Panc1 (cell line): ENCODE measurements around the gene TXK. TPM values are rescaled to one million over a fixed set of nuclear protein-coding genes. Genes with fewer than 3 reads are reported as not detected.

Experiments
- ATAC-seq: fragments of 200-7000 bp; cut with Tn5 transposase; 2 replicates; pipeline ENCODE4 v1.9.1; 2020; ENCODE audit warnings: mild to moderate bottlenecking, moderate library complexity
- BruUV-seq: library from RNA; stranded (reverse); fragments of 400-500 nt; replicated peaks from 2 replicates; lab custom pipeline; 2021; lab: Mats Ljungman, UMichigan
- CTCF ChIA-PET: fragments of 300-600 bp; sonication (Branson Sonifier 250); formaldehyde crosslinking; loops from one replicate; lab custom pipeline; 2022; ENCODE audit warnings: antibody characterized with exemption; lab: Charles Lee
- POLR2A ChIA-PET: fragments of 300-600 bp; sonication (Branson Sonifier 250); formaldehyde crosslinking; loops from one replicate; lab custom pipeline; 2022; ENCODE audit warnings: antibody characterized with exemption; lab: Charles Lee
- DNase-seq: peaks from one replicate; pipeline ENCODE4 v3.0.0-alpha.2; 2010; ENCODE audit warnings: low read depth, low spot score
- H3K27ac ChIP-seq: 2 replicates; pipeline ENCODE4 v1.5.1; 2011; ENCODE audit warnings: mild to moderate bottlenecking, low read length, inconsistent platforms
- H3K27me3 ChIP-seq: fragments of 200-500 bp; sonication (Bioruptor generic); 2 replicates; pipeline ENCODE4 v1.6.0; 2014; ENCODE audit warnings: low read length, inconsistent platforms; ENCODE audit not compliant: control insufficient read depth, insufficient read depth
- H3K36me3 ChIP-seq: fragments of 200-500 bp; sonication (Bioruptor generic); 2 replicates; pipeline ENCODE4 v1.5.1; 2014; ENCODE audit warnings: inconsistent platforms, mild to moderate bottlenecking, low read length, moderate library complexity; ENCODE audit not compliant: control insufficient read depth, insufficient read depth
- H3K4me1 ChIP-seq: 2 replicates; pipeline ENCODE4 v1.5.1; 2011; ENCODE audit warnings: inconsistent platforms, mild to moderate bottlenecking, low read length, moderate library complexity; ENCODE audit not compliant: control insufficient read depth, insufficient read depth
- H3K4me3 ChIP-seq, 2 experiments: 2 replicates each; pipeline ENCODE4 v1.5.1; 2011 to 2012; ENCODE audit warnings: low read depth in 2 of 2, low read length in 2 of 2, mild to moderate bottlenecking in 2 of 2, inconsistent platforms in 1 of 2, moderate library complexity in 1 of 2
- H3K9me3 ChIP-seq: fragments of 200-500 bp; sonication (Bioruptor generic); 2 replicates; pipeline ENCODE4 v1.5.1; 2014; ENCODE audit warnings: low read depth, mild to moderate bottlenecking, inconsistent platforms, low read length, moderate library complexity; ENCODE audit not compliant: control insufficient read depth, insufficient read depth
- CTCF ChIP-seq: fragments of 450-650 bp; IDR thresholded peaks from 2 replicates; pipeline ENCODE4 v1.5.1; 2017; ENCODE audit warnings: mild to moderate bottlenecking
- POLR2AphosphoS5 ChIP-seq: IDR thresholded peaks from 2 replicates; pipeline ENCODE4 v1.6.1; 2012; ENCODE audit warnings: mild to moderate bottlenecking, low read depth, low read length, moderate library complexity
- REST ChIP-seq, 2 experiments: IDR thresholded peaks; 2 replicates each; pipeline ENCODE4 v1.6.1; 2011 to 2012; ENCODE audit warnings: low read depth in 2 of 2, control low read depth in 1 of 2, low read length in 1 of 2, mild to moderate bottlenecking in 1 of 2, moderate library complexity in 1 of 2; ENCODE audit not compliant: insufficient read depth in 1 of 2
- SIN3A ChIP-seq: IDR thresholded peaks from 2 replicates; pipeline ENCODE4 v1.6.1; 2012; ENCODE audit warnings: low read depth, mild to moderate bottlenecking, low read length, moderate library complexity, borderline replicate concordance; ENCODE audit not compliant: insufficient read depth
- TCF7L2 ChIP-seq: IDR thresholded peaks from 2 replicates; pipeline ENCODE4 v1.6.1; 2011; ENCODE audit warnings: mild to moderate bottlenecking, low read depth, low read length, inconsistent platforms
- in situ Hi-C: cut with HindIII; loops from 2 replicates; pipeline ENCODE4 v1.10.0; 2016; ENCODE audit warnings: low sequenced_read_pairs, low pct_unique_long_range_greater_than_20kb
- intact Hi-C: fragments of 100-400 bp; cut with micrococcal nuclease; formaldehyde crosslinking; loops from one replicate; pipeline ENCODE4 v1.10.0; 2022; ENCODE audit not compliant: unreplicated experiment
- total RNA-seq: library from RNA; stranded (reverse); gene quantifications from one replicate; pipeline ENCODE4 v1.2.1, GENCODE V29; 2021; ENCODE audit not compliant: unreplicated experiment

TXK gene
- total RNA-seq, 1 experiment from 2014 or later, result 0.26 TPM

GRCh38 chr4:48121180-48121579 is 12.9 kb downstream of the TXK start:
- no TSS peak for BruUV-seq
- no peak for ATAC-seq
- no peak for DNase-seq
- TF ChIP-seq REST (IDR thresholded peaks at IDR 0.05; ENCODE audit: insufficient read depth in 1 of 2, low read depth in 2 of 2, low read length in 1 of 2) (no peak), TCF7L2 (no peak), SIN3A (no peak), POLR2AphosphoS5 (no peak), CTCF (no peak)
- H3K4me1 ChIP-seq, result no peaks in the 10 kb centered on the region
- H3K27me3 ChIP-seq, result no peaks in the 10 kb centered on the region
- ChIA-PET POLR2A (no interaction called here), CTCF (no interaction called here)
- H3K27ac ChIP-seq, result no peak overlapping the region
- no peaks in the 10 kb centered on the region for H3K36me3 ChIP-seq
- intact Hi-C loops (loop anchor here (10.0 kb wide), 1 partner anchor 374 kb away; the partner anchor contains the start of gene ZAR1), in situ Hi-C loops (no loop called here)
- no peaks in the 10 kb centered on the region for H3K9me3 ChIP-seq
- H3K4me3 ChIP-seq, result no peak overlapping the region

GRCh38 chr4:48120132-48120531 is 13.9 kb downstream of the TXK start:
- H3K4me3 ChIP-seq, result no peak overlapping the region
- H3K27me3 ChIP-seq, result no peaks in the 10 kb centered on the region
- no peak for ATAC-seq
- intact Hi-C loops (loop anchor here (10.0 kb wide), 1 partner anchor 375 kb away; the partner anchor contains the start of gene ZAR1), in situ Hi-C loops (no loop called here)
- no peaks in the 10 kb centered on the region for H3K9me3 ChIP-seq
- no peak overlapping the region for H3K27ac ChIP-seq
- no peak for DNase-seq
- no peak for TF ChIP-seq SIN3A
- TF ChIP-seq TCF7L2, result no peak
- TF ChIP-seq POLR2AphosphoS5, result no peak
- no peak for TF ChIP-seq REST (IDR thresholded peaks at IDR 0.05; ENCODE audit: insufficient read depth in 1 of 2, low read depth in 2 of 2, low read length in 1 of 2)
- no peak for TF ChIP-seq CTCF
- no peaks in the 10 kb centered on the region for H3K36me3 ChIP-seq
- POLR2A ChIA-PET, result no interaction called here
- no TSS peak for BruUV-seq
- H3K4me1 ChIP-seq, result no peaks in the 10 kb centered on the region
- CTCF ChIA-PET, result no interaction called here
